ENCODE data around the gene CCDC80.

Gene CCDC80

GRCh38 chr3:112602217-112602838, 38.6 kb downstream of the CCDC80 start:
- Histone ChIP-seq H3K27me3 (no peaks in the 10 kb centered on the region), H3K4me1 (no peaks in the 10 kb centered on the region)

GRCh38 chr3:112598731-112599130, 42.2 kb downstream of the CCDC80 start:
- no peaks in the 10 kb centered on the region for H3K4me1 ChIP-seq
- no peaks in the 10 kb centered on the region for H3K27me3 ChIP-seq
- no peaks in the 10 kb centered on the region for H3K9me3 ChIP-seq
- H3K4me3 ChIP-seq (ENCODE audit: low read depth, low read length): no peak overlapping the region
- TF ChIP-seq CTCF (IDR thresholded peaks at IDR 0.05; ENCODE audit: low read depth, low read length): no peak
- no peaks in the 10 kb centered on the region for H3K36me3 ChIP-seq
- DNase-seq: no peak

More at GRCh38 chr3:112602217-112602838, 38.6 kb downstream of the CCDC80 start:
- DNase-seq: no peak
- no peaks in the 10 kb centered on the region for H3K36me3 ChIP-seq
- H3K4me3 ChIP-seq (ENCODE audit: low read depth, low read length): no peak overlapping the region
- no peak for TF ChIP-seq CTCF (IDR thresholded peaks at IDR 0.05; ENCODE audit: low read depth, low read length)
- H3K9me3 ChIP-seq: no peaks in the 10 kb centered on the region

- DNase-seq: no peak
- H3K4me3 ChIP-seq (ENCODE audit: low read depth, low read length): no peak overlapping the region
- H3K27me3 ChIP-seq: no peaks in the 10 kb centered on the region
- no peaks in the 10 kb centered on the region for H3K9me3 ChIP-seq
- no peaks in the 10 kb centered on the region for H3K36me3 ChIP-seq
- TF ChIP-seq CTCF (IDR thresholded peaks at IDR 0.05; ENCODE audit: low read depth, low read length): no peak
- no peaks in the 10 kb centered on the region for H3K4me1 ChIP-seq
Measured at GRCh38 chr3:112597945-112598344, 43.0 kb downstream of the CCDC80 start.

GRCh38 chr3:112594856-112595255, 46.1 kb downstream of the CCDC80 start:
- Histone ChIP-seq H3K4me1 (no peaks in the 10 kb centered on the region), H3K36me3 (no peaks in the 10 kb centered on the region), H3K27me3 (no peaks in the 10 kb centered on the region), H3K9me3 (no peaks in the 10 kb centered on the region), H3K4me3 (ENCODE audit: low read depth, low read length) (no peak overlapping the region)
- no peak for TF ChIP-seq CTCF (IDR thresholded peaks at IDR 0.05; ENCODE audit: low read depth, low read length)
- no peak for DNase-seq

- TF ChIP-seq CTCF (IDR thresholded peaks at IDR 0.05; ENCODE audit: low read depth, low read length): no peak
Measured at GRCh38 chr3:112593258-112593657, 47.7 kb downstream of the CCDC80 start.

GRCh38 chr3:112587336-112587735, 53.6 kb downstream of the CCDC80 start:
- no peak for TF ChIP-seq CTCF (IDR thresholded peaks at IDR 0.05; ENCODE audit: low read depth, low read length)
- no peaks in the 10 kb centered on the region for H3K27me3 ChIP-seq
- no peak for DNase-seq
- H3K4me1 ChIP-seq: no peaks in the 10 kb centered on the region
- H3K36me3 ChIP-seq: no peaks in the 10 kb centered on the region; the same call in 1 of the 2 replicates
- H3K9me3 ChIP-seq: no peaks in the 10 kb centered on the region
- no peak overlapping the region for H3K4me3 ChIP-seq (ENCODE audit: low read depth, low read length)

More at GRCh38 chr3:112593258-112593657, 47.7 kb downstream of the CCDC80 start:
- no peaks in the 10 kb centered on the region for H3K9me3 ChIP-seq
- H3K4me1 ChIP-seq: no peaks in the 10 kb centered on the region
- no peak overlapping the region for H3K4me3 ChIP-seq (ENCODE audit: low read depth, low read length)
- no peaks in the 10 kb centered on the region for H3K27me3 ChIP-seq
- no peaks in the 10 kb centered on the region for H3K36me3 ChIP-seq
- DNase-seq: no peak

Measured in BE2C (cell line).